Small intestine (tissue), 7 donors: Measurements from ENCODE around the gene CLEC16A. TPM values are rescaled to one million over a fixed set of nuclear protein-coding genes. Genes with fewer than 3 reads are reported as not detected.

Experiments
- DNase-seq, 2 donors: peaks; one replicate each; pipeline versions ENCODE4 v3.0.0 to v3.0.0-alpha.2; 2013
- FAIRE-seq: peaks from 2 replicates; lab custom pipeline; 2012; peaks lifted over from hg19 to GRCh38; lab: Jason Lieb, UNC
- H3K27ac ChIP-seq, 3 donors: one replicate each; pipeline ENCODE4 v1.5.1; 2013; ENCODE audit warnings: low read length in 2 of 3, mild to moderate bottlenecking in 2 of 3, control low read depth in 1 of 3, inconsistent platforms in 1 of 3, low read depth in 1 of 3, moderate library complexity in 1 of 3
- H3K27me3 ChIP-seq, 3 donors: one replicate each; pipeline ENCODE4 v1.6.1; 2013; ENCODE audit warnings: low read length in 3 of 3, inconsistent platforms in 1 of 3; ENCODE audit not compliant: control insufficient read depth in 3 of 3, insufficient read depth in 3 of 3
- H3K36me3 ChIP-seq, 3 donors: one replicate each; pipeline ENCODE4 v1.6.1; 2013; ENCODE audit warnings: low read length in 3 of 3, inconsistent platforms in 1 of 3, low read depth in 1 of 3, mild to moderate bottlenecking in 1 of 3, moderate library complexity in 1 of 3; ENCODE audit not compliant: control insufficient read depth in 3 of 3, insufficient read depth in 2 of 3
- H3K4me1 ChIP-seq, 3 donors: one replicate each; pipeline ENCODE4 v1.6.1; 2013; ENCODE audit warnings: low read length in 2 of 3, inconsistent platforms in 1 of 3, low read depth in 1 of 3, mild to moderate bottlenecking in 1 of 3, moderate library complexity in 1 of 3; ENCODE audit not compliant: control insufficient read depth in 3 of 3, insufficient read depth in 2 of 3
- H3K4me3 ChIP-seq, 3 donors: one replicate each; pipeline ENCODE4 v1.5.1; 2013; ENCODE audit warnings: low read length in 3 of 3, control low read depth in 1 of 3, inconsistent platforms in 1 of 3, low read depth in 1 of 3, mild to moderate bottlenecking in 1 of 3, moderate library complexity in 1 of 3
- H3K9me3 ChIP-seq, 2 donors: one replicate each; pipeline ENCODE4 v1.6.1; 2013; ENCODE audit warnings: low read depth in 1 of 2, low read length in 1 of 2; ENCODE audit not compliant: control insufficient read depth in 2 of 2, insufficient read depth in 1 of 2
- WGBS, 3 donors: extraction: QIAGEN DNeasy Blood & Tissue Kit; methylation state at CpG; one replicate each; pipeline ENCODE4 v1.1.7; 2013; 5-methylcytosine and 5-hydroxymethylcytosine counted together
- polyA plus RNA-seq, 4 donors: library from polyadenylated mRNA; stranded (reverse) in 3 of 4; unstranded in 1 of 4; fragments of 200-250 nt in 3 of 4; fragments of 120-200 nt in 1 of 4; gene quantifications; one replicate each; pipeline versions ENCODE4 v1.2.1 to v1.2.3, GENCODE V29; 2013
- donor health status: healthy with polysubstance abuse.
- donor health status: control.
- donor health status: control.
- donor health status: Bipolar disorder and iron deficiency.
- donor health status: healthy.

The CLEC16A gene
- polyA plus RNA-seq, 4 donors, result 12.2 to 23.5 (median 14.1) TPM

DNA sequence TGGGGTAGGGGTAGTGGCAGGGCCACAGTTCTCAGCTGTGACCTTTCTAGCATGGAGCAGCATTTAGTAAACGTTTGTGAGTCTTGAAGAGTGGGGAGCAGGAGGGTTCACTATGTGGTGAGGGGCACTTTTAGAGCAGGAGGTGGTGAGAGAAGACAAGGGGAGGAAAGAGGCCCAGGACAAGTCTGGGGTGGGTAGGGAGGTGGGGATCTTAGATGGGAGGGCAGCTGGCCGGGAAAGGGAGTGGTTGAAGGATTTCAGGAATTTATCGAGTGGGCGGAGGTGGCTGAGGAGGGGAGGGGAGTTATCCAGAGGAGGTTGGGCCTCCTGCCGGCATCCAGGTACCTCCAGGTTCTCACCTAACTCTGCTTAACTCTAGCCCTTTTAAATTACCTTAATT is 1.9 kb downstream of the CLEC16A start:
- no peaks in the 10 kb centered on the region for H3K27me3 ChIP-seq
- no peak for FAIRE-seq
- peaks cover 0 to under 1% (median 0%) of the 10 kb centered on the region in 3 donors for H3K36me3 ChIP-seq
- H3K9me3 ChIP-seq, result no peaks in the 10 kb centered on the region
- no peak overlapping the region for H3K27ac ChIP-seq
- peak overlapping the region in 1 of 3 donors; percentile 9 for H3K4me3 ChIP-seq
- 47 to 48% (median 48%) methylated on average over 5 of the region's 5 CpGs for WGBS, 3 donors
- DNase-seq, result peak in 1 of 2 donors; percentile 36
- H3K4me1 ChIP-seq, result peaks cover 6 to 14% (median 10%) of the 10 kb centered on the region in 3 donors

DNA sequence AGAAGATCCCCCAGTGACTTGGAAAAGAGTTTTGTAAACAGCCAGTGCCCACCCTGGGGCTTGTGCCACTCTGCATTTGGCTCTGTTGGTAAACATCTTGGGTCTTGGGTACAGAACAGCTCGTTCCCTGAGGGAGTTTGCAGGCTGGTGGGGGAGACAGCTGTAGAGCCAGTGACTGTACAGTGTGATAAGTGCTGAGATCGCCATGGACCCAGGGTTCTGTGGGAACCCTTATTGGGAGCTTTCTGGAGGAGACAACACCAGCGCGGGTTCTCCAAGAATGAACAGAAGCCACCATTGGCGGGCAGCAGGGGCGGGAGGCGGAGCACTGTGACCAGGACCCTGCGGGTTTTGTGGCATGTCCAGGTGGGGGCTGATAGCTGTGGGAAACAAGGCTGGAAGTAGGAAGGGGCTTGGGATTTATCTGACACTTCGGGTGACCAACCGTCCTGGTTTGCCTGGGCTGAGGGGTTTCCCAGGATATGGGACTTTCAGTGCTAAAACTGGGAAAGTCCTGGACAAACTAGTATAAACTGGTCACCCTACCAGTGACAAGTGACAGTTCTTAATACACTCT is 2.9 kb downstream of the CLEC16A start:
- H3K27me3 ChIP-seq, result no peaks in the 10 kb centered on the region
- FAIRE-seq (no peak), DNase-seq (no peak)
- peaks cover 0 to 2% (median 0%) of the 10 kb centered on the region in 3 donors for H3K36me3 ChIP-seq
- no peak overlapping the region for H3K27ac ChIP-seq
- no peaks in the 10 kb centered on the region for H3K9me3 ChIP-seq
- WGBS, 3 donors, result 83 to 89% (median 88%) methylated on average over 10 of the region's 10 CpGs
- no peak overlapping the region for H3K4me3 ChIP-seq
- H3K4me1 ChIP-seq, result peaks cover 6 to 14% (median 10%) of the 10 kb centered on the region in 3 donors

DNA sequence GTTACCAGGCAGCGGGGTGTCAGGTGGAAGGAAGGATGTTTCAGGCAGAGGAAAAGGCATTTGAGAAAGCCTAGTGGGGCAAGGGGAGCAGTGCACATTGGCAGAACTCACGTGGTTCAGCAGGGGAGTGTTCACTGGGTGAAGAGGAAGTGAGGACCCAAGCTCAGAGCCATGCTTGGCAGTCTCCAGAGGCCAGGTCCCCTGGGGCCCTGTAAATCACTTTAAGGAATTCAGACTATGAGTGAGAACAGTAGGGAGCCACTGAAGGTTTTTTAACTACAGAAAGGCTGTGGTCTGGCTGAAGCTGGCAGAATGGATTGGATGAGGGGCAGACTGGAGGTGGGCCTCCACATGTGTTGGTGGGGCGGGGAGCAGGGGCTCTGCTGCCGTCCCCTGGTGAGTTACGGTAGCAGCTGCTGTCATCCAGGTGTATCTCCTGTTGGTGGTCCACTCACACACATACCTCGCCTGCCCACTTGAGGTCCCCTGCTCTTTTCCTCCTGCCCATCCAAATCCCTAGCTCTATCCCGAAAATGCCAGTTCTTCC is 5.1 kb downstream of the CLEC16A start:
- DNase-seq (no peak), FAIRE-seq (no peak)
- H3K9me3 ChIP-seq, result no peaks in the 10 kb centered on the region
- H3K4me3 ChIP-seq, result no peak overlapping the region
- H3K27me3 ChIP-seq, result no peaks in the 10 kb centered on the region
- peaks cover 0 to 2% (median 0%) of the 10 kb centered on the region in 3 donors for H3K36me3 ChIP-seq
- H3K4me1 ChIP-seq, result peaks cover 6 to 12% (median 10%) of the 10 kb centered on the region in 3 donors
- WGBS, 3 donors, result 71 to 87% (median 73%) methylated on average over 7 of the region's 7 CpGs
- no peak overlapping the region for H3K27ac ChIP-seq

GRCh38 chr16:10950393-10950792 is 6.0 kb downstream of the CLEC16A start:
- Histone ChIP-seq H3K4me1 (peaks cover 4 to 6% (median 6%) of the 10 kb centered on the region in 3 donors), H3K9me3 (no peaks in the 10 kb centered on the region), H3K36me3 (peaks cover 0 to 2% (median 0%) of the 10 kb centered on the region in 3 donors), H3K27me3 (no peaks in the 10 kb centered on the region), H3K27ac (no peak overlapping the region), H3K4me3 (no peak overlapping the region)
- DNase-seq (no peak), FAIRE-seq (no peak)
- 79 to 84% (median 81%) methylated on average over 5 of the region's 5 CpGs for WGBS, 3 donors

DNA sequence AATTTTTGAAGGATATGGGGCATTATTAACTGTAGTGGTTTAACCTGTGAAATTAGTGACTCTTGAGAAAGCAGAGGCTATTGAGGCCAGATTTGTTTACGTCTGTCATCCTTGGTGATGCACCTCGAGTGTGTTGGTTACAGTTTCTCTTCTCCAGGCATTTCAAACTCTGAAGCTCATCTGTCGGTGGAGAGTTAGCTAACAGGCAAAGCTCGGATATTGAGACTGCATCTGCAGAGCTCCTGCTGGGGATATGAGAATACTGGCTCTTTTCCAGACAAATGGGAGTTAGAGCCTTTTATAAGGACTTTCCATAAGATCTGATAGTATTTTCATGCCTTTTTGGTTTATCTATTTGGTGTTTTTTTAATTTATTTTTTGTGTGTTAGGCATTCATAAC is 6.7 kb downstream of the CLEC16A start:
- Histone ChIP-seq H3K9me3 (no peaks in the 10 kb centered on the region), H3K27me3 (no peaks in the 10 kb centered on the region), H3K4me3 (no peak overlapping the region), H3K27ac (no peak overlapping the region), H3K36me3 (peaks cover 0 to 2% (median 0%) of the 10 kb centered on the region in 3 donors), H3K4me1 (peaks cover 0 to 1% (median under 1%) of the 10 kb centered on the region in 3 donors)
- DNase-seq, result no peak
- FAIRE-seq, result no peak
- 55 to 57% (median 55%) methylated on average over 4 of the region's 4 CpGs for WGBS, 3 donors

- 74 to 85% (median 84%) methylated on average over 7 of the region's 7 CpGs for WGBS, 3 donors
- DNase-seq, result no peak
- no peaks in the 10 kb centered on the region for H3K9me3 ChIP-seq
- FAIRE-seq, result no peak
- H3K36me3 ChIP-seq, result peaks cover 0 to 15% (median 2%) of the 10 kb centered on the region in 3 donors
- H3K4me1 ChIP-seq, result no peaks in the 10 kb centered on the region
- H3K27ac ChIP-seq, result no peak overlapping the region
- no peaks in the 10 kb centered on the region for H3K27me3 ChIP-seq
- H3K4me3 ChIP-seq, result no peak overlapping the region
Observed at GRCh38 chr16:10954903-10955302, 10.5 kb downstream of the CLEC16A start.

- no peaks in the 10 kb centered on the region for H3K9me3 ChIP-seq
- 68 to 75% (median 72%) methylated on average over 6 of the region's 6 CpGs for WGBS, 3 donors
Observed at GRCh38 chr16:10957771-10958482, 13.6 kb downstream of the CLEC16A start.

GRCh38 chr16:10959161-10959560 is 14.8 kb downstream of the CLEC16A start:
- DNase-seq (no peak), FAIRE-seq (no peak)
- Histone ChIP-seq H3K4me3 (no peak overlapping the region), H3K27me3 (no peaks in the 10 kb centered on the region), H3K36me3 (peaks cover 7 to 30% (median 9%) of the 10 kb centered on the region in 3 donors), H3K9me3 (no peaks in the 10 kb centered on the region), H3K4me1 (peaks cover 0 to 2% (median 0%) of the 10 kb centered on the region in 3 donors), H3K27ac (no peak overlapping the region)
- 91 to 95% (median 93%) methylated on average over 5 of the region's 5 CpGs for WGBS, 3 donors

More at GRCh38 chr16:10957771-10958482, 13.6 kb downstream of the CLEC16A start:
- H3K4me1 ChIP-seq, result no peaks in the 10 kb centered on the region
- no peak overlapping the region for H3K4me3 ChIP-seq
- no peak overlapping the region for H3K27ac ChIP-seq
- peaks cover 3 to 19% (median 6%) of the 10 kb centered on the region in 3 donors for H3K36me3 ChIP-seq
- FAIRE-seq, result no peak
- no peak for DNase-seq
- H3K27me3 ChIP-seq, result no peaks in the 10 kb centered on the region
